GM19043 (cell line): ENCODE measurements around the gene SERPINI1.

ENCODE experiments used
- ATAC-seq: cut with Tn5 transposase; IDR thresholded peaks from one replicate; pipeline ENCODE4 v1.9.1; 2021; ENCODE audit warnings: low read depth; ENCODE audit not compliant: unreplicated experiment

SERPINI1 gene

GRCh38 chr3:167733961-167734497 lies 1.5 kb upstream of the SERPINI1 start:
- ATAC-seq, result no peak

- ATAC-seq, result peak; percentile 81
Measured at GRCh38 chr3:167734498-167735232, 856 bp upstream of the SERPINI1 start, which contains the start of gene PDCD10. Gene PDCD10, minus strand, starts transcription at chr3:167734892. Its CDS starts 14,735 bp downstream, at chr3:167720157.

- no peak for ATAC-seq
Measured at GRCh38 chr3:167736264-167736787, 805 bp downstream of the SERPINI1 start.

GRCh38 chr3:167736997-167737396 lies 1.5 kb downstream of the SERPINI1 start:
- ATAC-seq, result no peak

GRCh38 chr3:167738037-167738436 lies 2.5 kb downstream of the SERPINI1 start:
- ATAC-seq, result no peak

GRCh38 chr3:167739190-167739810 lies 3.8 kb downstream of the SERPINI1 start:
- ATAC-seq, result no peak

- peak; percentile 89 for ATAC-seq
Measured at GRCh38 chr3:167740961-167741587, 5.6 kb downstream of the SERPINI1 start.

GRCh38 chr3:167742338-167742737 lies 6.8 kb downstream of the SERPINI1 start:
- ATAC-seq, result no peak

- ATAC-seq, result no peak
Measured at GRCh38 chr3:167743799-167744198, 8.3 kb downstream of the SERPINI1 start.

- ATAC-seq, result no peak
Measured at GRCh38 chr3:167749209-167749608, 13.7 kb downstream of the SERPINI1 start.

- ATAC-seq, result no peak
Measured at GRCh38 chr3:167749728-167750127, 14.2 kb downstream of the SERPINI1 start.

- ATAC-seq, result peak; percentile 99
Measured at GRCh38 chr3:167750272-167750971, 14.9 kb downstream of the SERPINI1 start.

- ATAC-seq, result no peak
Measured at GRCh38 chr3:167754049-167754448, 18.5 kb downstream of the SERPINI1 start.

GRCh38 chr3:167761302-167761701 lies 25.8 kb downstream of the SERPINI1 start:
- ATAC-seq, result no peak

GRCh38 chr3:167762296-167762695 lies 26.8 kb downstream of the SERPINI1 start:
- no peak for ATAC-seq

- ATAC-seq, result peak; percentile 48
Measured at GRCh38 chr3:167772992-167773391, 37.5 kb downstream of the SERPINI1 start.

- ATAC-seq, result peak; percentile 85
Measured at GRCh38 chr3:167773584-167773983, 38.1 kb downstream of the SERPINI1 start.

- ATAC-seq, result no peak
Measured at GRCh38 chr3:167776066-167776685, 40.7 kb downstream of the SERPINI1 start.

- no peak for ATAC-seq
Measured at GRCh38 chr3:167777356-167777755, 41.8 kb downstream of the SERPINI1 start.
